ENCODE measurements around the gene RAI2. TPM values are rescaled to one million over a fixed set of nuclear protein-coding genes. Genes with fewer than 3 reads are reported as not detected.

The RAI2 gene
- polyA plus RNA-seq, 4 donors: 6.5 to 11.2 (median 9.0) TPM; not detected in 1

GRCh38 chrX:17809984-17810383, 51.1 kb downstream of the RAI2 start:
- FAIRE-seq (no peak), DNase-seq (no peak)
- Histone ChIP-seq H3K27ac (ENCODE audit: low read depth in 1 of 3, low read length in 2 of 3) (no peak overlapping the region), H3K36me3 (ENCODE audit: control insufficient read depth in 3 of 3, insufficient read depth in 2 of 3, low read depth in 1 of 3, low read length in 3 of 3) (no peaks in the 10 kb centered on the region), H3K4me1 (ENCODE audit: control insufficient read depth in 3 of 3, insufficient read depth in 2 of 3, low read depth in 1 of 3, low read length in 2 of 3) (no peaks in the 10 kb centered on the region), H3K27me3 (ENCODE audit: control insufficient read depth in 3 of 3, insufficient read depth in 3 of 3, low read length in 3 of 3) (no peaks in the 10 kb centered on the region), H3K9me3 (ENCODE audit: control insufficient read depth in 2 of 2, insufficient read depth in 1 of 2, low read depth in 1 of 2, low read length in 1 of 2) (no peaks in the 10 kb centered on the region), H3K4me3 (ENCODE audit: low read depth in 1 of 3, low read length in 3 of 3) (no peak overlapping the region)
- 42 to 78% (median 52%) methylated on average over 6 of the region's 6 CpGs for WGBS, 3 donors

- Histone ChIP-seq H3K4me1 (ENCODE audit: control insufficient read depth in 3 of 3, insufficient read depth in 2 of 3, low read depth in 1 of 3, low read length in 2 of 3) (no peaks in the 10 kb centered on the region), H3K36me3 (ENCODE audit: control insufficient read depth in 3 of 3, insufficient read depth in 2 of 3, low read depth in 1 of 3, low read length in 3 of 3) (no peaks in the 10 kb centered on the region), H3K4me3 (ENCODE audit: low read depth in 1 of 3, low read length in 3 of 3) (no peak overlapping the region), H3K27me3 (ENCODE audit: control insufficient read depth in 3 of 3, insufficient read depth in 3 of 3, low read length in 3 of 3) (no peaks in the 10 kb centered on the region), H3K27ac (ENCODE audit: low read depth in 1 of 3, low read length in 2 of 3) (no peak overlapping the region), H3K9me3 (ENCODE audit: control insufficient read depth in 2 of 2, insufficient read depth in 1 of 2, low read depth in 1 of 2, low read length in 1 of 2) (no peaks in the 10 kb centered on the region)
- 22 to 58% (median 41%) methylated on average over 4 of the region's 4 CpGs for WGBS, 3 donors
- DNase-seq (no peak), FAIRE-seq (no peak)
Observed at GRCh38 chrX:17809273-17809672, 51.8 kb downstream of the RAI2 start.

GRCh38 chrX:17805120-17805519, 56.0 kb downstream of the RAI2 start:
- H3K4me1 ChIP-seq (ENCODE audit: control insufficient read depth in 3 of 3, insufficient read depth in 2 of 3, low read depth in 1 of 3, low read length in 2 of 3): no peaks in the 10 kb centered on the region
- H3K36me3 ChIP-seq (ENCODE audit: control insufficient read depth in 3 of 3, insufficient read depth in 2 of 3, low read depth in 1 of 3, low read length in 3 of 3): no peaks in the 10 kb centered on the region
- H3K4me3 ChIP-seq (ENCODE audit: low read depth in 1 of 3, low read length in 3 of 3): no peak overlapping the region
- FAIRE-seq: no peak
- peaks cover 0 to 4% (median 0%) of the 10 kb centered on the region in 3 donors for H3K27me3 ChIP-seq (ENCODE audit: control insufficient read depth in 3 of 3, insufficient read depth in 3 of 3, low read length in 3 of 3)
- no peaks in the 10 kb centered on the region for H3K9me3 ChIP-seq (ENCODE audit: control insufficient read depth in 2 of 2, insufficient read depth in 1 of 2, low read depth in 1 of 2, low read length in 1 of 2)
- WGBS, 3 donors: 28 to 67% (median 42%) methylated on average over 6 of the region's 6 CpGs
- peak in 1 of 2 donors; percentile 1 for DNase-seq
- no peak overlapping the region for H3K27ac ChIP-seq (ENCODE audit: low read depth in 1 of 3, low read length in 2 of 3)

- H3K36me3 ChIP-seq (ENCODE audit: control insufficient read depth in 3 of 3, insufficient read depth in 2 of 3, low read depth in 1 of 3, low read length in 3 of 3): no peaks in the 10 kb centered on the region
- 84 to 94% (median 87%) methylated on average over 4 of the region's 4 CpGs for WGBS, 3 donors
Observed at GRCh38 chrX:17803449-17803848, 57.6 kb downstream of the RAI2 start.

GRCh38 chrX:17802756-17803155, 58.3 kb downstream of the RAI2 start:
- 74 to 95% (median 81%) methylated on average over 7 of the region's 7 CpGs for WGBS, 3 donors
- FAIRE-seq (no peak), DNase-seq (no peak)

More at GRCh38 chrX:17803449-17803848, 57.6 kb downstream of the RAI2 start:
- DNase-seq: no peak
- Histone ChIP-seq H3K4me3 (ENCODE audit: low read depth in 1 of 3, low read length in 3 of 3) (no peak overlapping the region), H3K9me3 (ENCODE audit: control insufficient read depth in 2 of 2, insufficient read depth in 1 of 2, low read depth in 1 of 2, low read length in 1 of 2) (no peaks in the 10 kb centered on the region), H3K27ac (ENCODE audit: low read depth in 1 of 3, low read length in 2 of 3) (no peak overlapping the region), H3K4me1 (ENCODE audit: control insufficient read depth in 3 of 3, insufficient read depth in 2 of 3, low read depth in 1 of 3, low read length in 2 of 3) (no peaks in the 10 kb centered on the region), H3K27me3 (ENCODE audit: control insufficient read depth in 3 of 3, insufficient read depth in 3 of 3, low read length in 3 of 3) (peaks cover 0 to 4% (median 0%) of the 10 kb centered on the region in 3 donors)
- FAIRE-seq: no peak

GRCh38 chrX:17801431-17801830, 59.7 kb downstream of the RAI2 start:
- no peaks in the 10 kb centered on the region for H3K36me3 ChIP-seq (ENCODE audit: control insufficient read depth in 3 of 3, insufficient read depth in 2 of 3, low read depth in 1 of 3, low read length in 3 of 3)
- no peak overlapping the region for H3K4me3 ChIP-seq (ENCODE audit: low read depth in 1 of 3, low read length in 3 of 3)
- H3K9me3 ChIP-seq (ENCODE audit: control insufficient read depth in 2 of 2, insufficient read depth in 1 of 2, low read depth in 1 of 2, low read length in 1 of 2): no peaks in the 10 kb centered on the region
- peaks cover 0 to 4% (median 0%) of the 10 kb centered on the region in 3 donors for H3K27me3 ChIP-seq (ENCODE audit: control insufficient read depth in 3 of 3, insufficient read depth in 3 of 3, low read length in 3 of 3)
- DNase-seq (no peak), FAIRE-seq (no peak)
- H3K4me1 ChIP-seq (ENCODE audit: control insufficient read depth in 3 of 3, insufficient read depth in 2 of 3, low read depth in 1 of 3, low read length in 2 of 3): no peaks in the 10 kb centered on the region
- WGBS, 3 donors: 93 to 97% (median 94%) methylated on average over 6 to 13 of the region's 13 CpGs
- no peak overlapping the region for H3K27ac ChIP-seq (ENCODE audit: low read depth in 1 of 3, low read length in 2 of 3)

More at GRCh38 chrX:17802756-17803155, 58.3 kb downstream of the RAI2 start:
- no peak overlapping the region for H3K4me3 ChIP-seq (ENCODE audit: low read depth in 1 of 3, low read length in 3 of 3)
- peaks cover 0 to 4% (median 0%) of the 10 kb centered on the region in 3 donors for H3K27me3 ChIP-seq (ENCODE audit: control insufficient read depth in 3 of 3, insufficient read depth in 3 of 3, low read length in 3 of 3)
- no peaks in the 10 kb centered on the region for H3K36me3 ChIP-seq (ENCODE audit: control insufficient read depth in 3 of 3, insufficient read depth in 2 of 3, low read depth in 1 of 3, low read length in 3 of 3)
- no peaks in the 10 kb centered on the region for H3K9me3 ChIP-seq (ENCODE audit: control insufficient read depth in 2 of 2, insufficient read depth in 1 of 2, low read depth in 1 of 2, low read length in 1 of 2)
- H3K4me1 ChIP-seq (ENCODE audit: control insufficient read depth in 3 of 3, insufficient read depth in 2 of 3, low read depth in 1 of 3, low read length in 2 of 3): no peaks in the 10 kb centered on the region
- H3K27ac ChIP-seq (ENCODE audit: low read depth in 1 of 3, low read length in 2 of 3): no peak overlapping the region

GRCh38 chrX:17798921-17799320, 62.2 kb downstream of the RAI2 start:
- Histone ChIP-seq H3K27ac (ENCODE audit: low read depth in 1 of 3, low read length in 2 of 3) (no peak overlapping the region), H3K4me3 (ENCODE audit: low read depth in 1 of 3, low read length in 3 of 3) (no peak overlapping the region), H3K36me3 (ENCODE audit: control insufficient read depth in 3 of 3, insufficient read depth in 2 of 3, low read depth in 1 of 3, low read length in 3 of 3) (no peaks in the 10 kb centered on the region), H3K27me3 (ENCODE audit: control insufficient read depth in 3 of 3, insufficient read depth in 3 of 3, low read length in 3 of 3) (peaks cover 0 to 4% (median 0%) of the 10 kb centered on the region in 3 donors), H3K9me3 (ENCODE audit: control insufficient read depth in 2 of 2, insufficient read depth in 1 of 2, low read depth in 1 of 2, low read length in 1 of 2) (no peaks in the 10 kb centered on the region), H3K4me1 (ENCODE audit: control insufficient read depth in 3 of 3, insufficient read depth in 2 of 3, low read depth in 1 of 3, low read length in 2 of 3) (no peaks in the 10 kb centered on the region)
- 85 to 97% (median 89%) methylated on average over 4 of the region's 4 CpGs for WGBS, 3 donors
- FAIRE-seq: no peak
- DNase-seq: no peak

- H3K9me3 ChIP-seq (ENCODE audit: control insufficient read depth in 2 of 2, insufficient read depth in 1 of 2, low read depth in 1 of 2, low read length in 1 of 2): no peaks in the 10 kb centered on the region
- FAIRE-seq (no peak), DNase-seq (no peak)
- no peaks in the 10 kb centered on the region for H3K4me1 ChIP-seq (ENCODE audit: control insufficient read depth in 3 of 3, insufficient read depth in 2 of 3, low read depth in 1 of 3, low read length in 2 of 3)
- no peak overlapping the region for H3K4me3 ChIP-seq (ENCODE audit: low read depth in 1 of 3, low read length in 3 of 3)
- 35 to 67% (median 54%) methylated on average over 1 of the region's 1 CpG for WGBS, 3 donors
- H3K27me3 ChIP-seq (ENCODE audit: control insufficient read depth in 3 of 3, insufficient read depth in 3 of 3, low read length in 3 of 3): no peaks in the 10 kb centered on the region
- no peaks in the 10 kb centered on the region for H3K36me3 ChIP-seq (ENCODE audit: control insufficient read depth in 3 of 3, insufficient read depth in 2 of 3, low read depth in 1 of 3, low read length in 3 of 3)
- no peak overlapping the region for H3K27ac ChIP-seq (ENCODE audit: low read depth in 1 of 3, low read length in 2 of 3)
Observed at GRCh38 chrX:17792826-17793225, 68.3 kb downstream of the RAI2 start.

GRCh38 chrX:17788956-17789562, 72.0 kb downstream of the RAI2 start:
- Histone ChIP-seq H3K9me3 (ENCODE audit: control insufficient read depth in 2 of 2, insufficient read depth in 1 of 2, low read depth in 1 of 2, low read length in 1 of 2) (no peaks in the 10 kb centered on the region), H3K4me3 (ENCODE audit: low read depth in 1 of 3, low read length in 3 of 3) (no peak overlapping the region), H3K4me1 (ENCODE audit: control insufficient read depth in 3 of 3, insufficient read depth in 2 of 3, low read depth in 1 of 3, low read length in 2 of 3) (no peaks in the 10 kb centered on the region), H3K27ac (ENCODE audit: low read depth in 1 of 3, low read length in 2 of 3) (no peak overlapping the region), H3K36me3 (ENCODE audit: control insufficient read depth in 3 of 3, insufficient read depth in 2 of 3, low read depth in 1 of 3, low read length in 3 of 3) (no peaks in the 10 kb centered on the region), H3K27me3 (ENCODE audit: control insufficient read depth in 3 of 3, insufficient read depth in 3 of 3, low read length in 3 of 3) (no peaks in the 10 kb centered on the region)
- 77 to 85% (median 77%) methylated on average over 8 of the region's 8 CpGs for WGBS, 3 donors
- FAIRE-seq (no peak), DNase-seq (no peak)
